MM.1S (cell line): ENCODE data around the gene MS4A4E.

Experiments
- CTCF ChIP-seq: fragments of 300-600 bp; sonication (generic); IDR thresholded peaks from 2 replicates; pipeline ENCODE4 v1.5.1; 2016; ENCODE audit warnings: antibody characterized with exemption, low read length, mixed read lengths
- EZH2 ChIP-seq: fragments of 300-600 bp; sonication (generic); optimal IDR thresholded peaks from 2 replicates; pipeline ENCODE3; 2017; ENCODE audit warnings: low read depth, mild to moderate bottlenecking, antibody characterized with exemption, low read length, mixed read lengths

GRCh38 chr11:60265373-60266214, 22.7 kb upstream of the MS4A4E start:
- peak; percentile 76 for TF ChIP-seq CTCF
- TF ChIP-seq EZH2, result no peak
